ENCODE measurements around the gene ELAVL3.

ELAVL3 gene

DNA sequence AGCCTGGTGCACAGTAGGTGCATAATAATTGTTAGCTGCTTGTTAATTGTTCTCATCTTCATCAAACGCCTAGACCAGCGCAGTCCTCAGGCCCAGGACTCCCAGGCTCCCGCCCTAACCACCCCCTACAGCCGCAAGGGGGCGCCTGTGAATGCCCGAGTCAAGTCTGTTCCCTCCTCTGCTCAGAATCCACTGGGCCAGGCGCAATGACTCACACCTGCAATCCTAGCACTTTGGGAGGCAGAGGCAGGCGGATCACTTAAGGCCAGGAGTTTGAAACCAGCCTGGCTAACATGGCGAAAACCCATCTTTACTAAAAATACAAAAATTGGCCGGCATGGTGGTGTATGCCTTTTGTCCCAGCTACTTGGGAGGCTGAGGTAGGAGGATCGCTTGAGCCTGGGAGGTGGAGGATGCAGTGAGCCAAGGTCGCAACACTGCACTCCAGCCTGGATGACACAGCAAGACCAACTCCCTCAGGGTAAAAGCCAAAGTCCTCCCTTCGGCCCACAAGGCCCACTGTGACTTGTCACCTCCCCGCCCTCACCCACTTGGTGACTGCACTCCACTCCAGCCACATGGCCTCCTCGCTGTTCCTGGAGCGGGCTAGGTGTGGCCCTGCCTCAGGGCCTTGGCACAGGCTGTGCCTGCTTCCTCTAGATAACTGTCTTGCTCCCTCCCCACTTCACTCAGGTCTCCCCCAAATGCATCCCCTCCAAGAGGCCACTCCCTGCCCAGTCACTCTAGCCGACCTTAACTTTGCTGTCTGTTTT lies 15.7 kb upstream of the ELAVL3 start:
- no peak overlapping the region for H3K27ac ChIP-seq
- no peak for TF ChIP-seq ZFX (IDR thresholded peaks at IDR 0.05; ENCODE audit: borderline replicate concordance)
- TF ChIP-seq, protein P1, sequence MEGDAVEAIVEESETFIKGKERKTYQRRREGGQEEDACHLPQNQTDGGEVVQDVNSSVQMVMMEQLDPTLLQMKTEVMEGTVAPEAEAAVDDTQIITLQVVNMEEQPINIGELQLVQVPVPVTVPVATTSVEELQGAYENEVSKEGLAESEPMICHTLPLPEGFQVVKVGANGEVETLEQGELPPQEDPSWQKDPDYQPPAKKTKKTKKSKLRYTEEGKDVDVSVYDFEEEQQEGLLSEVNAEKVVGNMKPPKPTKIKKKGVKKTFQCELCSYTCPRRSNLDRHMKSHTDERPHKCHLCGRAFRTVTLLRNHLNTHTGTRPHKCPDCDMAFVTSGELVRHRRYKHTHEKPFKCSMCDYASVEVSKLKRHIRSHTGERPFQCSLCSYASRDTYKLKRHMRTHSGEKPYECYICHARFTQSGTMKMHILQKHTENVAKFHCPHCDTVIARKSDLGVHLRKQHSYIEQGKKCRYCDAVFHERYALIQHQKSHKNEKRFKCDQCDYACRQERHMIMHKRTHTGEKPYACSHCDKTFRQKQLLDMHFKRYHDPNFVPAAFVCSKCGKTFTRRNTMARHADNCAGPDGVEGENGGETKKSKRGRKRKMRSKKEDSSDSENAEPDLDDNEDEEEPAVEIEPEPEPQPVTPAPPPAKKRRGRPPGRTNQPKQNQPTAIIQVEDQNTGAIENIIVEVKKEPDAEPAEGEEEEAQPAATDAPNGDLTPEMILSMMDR (IDR thresholded peaks at IDR 0.05) = peak; percentile 86

DNA sequence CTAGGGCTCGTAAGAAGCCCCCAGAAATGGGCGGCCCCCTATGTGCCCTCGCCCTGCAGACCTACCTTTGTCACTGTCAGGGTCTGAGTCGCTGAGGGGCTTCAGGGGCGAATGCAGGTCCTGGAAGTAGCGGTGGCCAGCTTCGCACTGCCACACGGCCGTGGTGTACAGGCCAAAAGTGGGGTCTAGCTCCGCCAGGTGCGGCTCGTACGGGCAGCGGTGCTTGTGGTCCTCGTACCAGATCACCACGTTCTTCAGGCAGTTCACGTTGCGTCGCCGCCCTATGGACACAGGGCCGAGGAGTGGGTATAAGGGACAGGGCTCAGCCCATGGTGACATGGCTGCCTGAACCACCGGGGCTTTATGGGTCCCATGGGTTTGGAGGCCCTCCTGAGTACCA lies 15.0 kb upstream of the ELAVL3 start:
- TF ChIP-seq, protein P1 (IDR thresholded peaks at IDR 0.05) = no peak
- TF ChIP-seq ZFX (IDR thresholded peaks at IDR 0.05; ENCODE audit: borderline replicate concordance) = no peak
- no peak overlapping the region for H3K27ac ChIP-seq

DNA sequence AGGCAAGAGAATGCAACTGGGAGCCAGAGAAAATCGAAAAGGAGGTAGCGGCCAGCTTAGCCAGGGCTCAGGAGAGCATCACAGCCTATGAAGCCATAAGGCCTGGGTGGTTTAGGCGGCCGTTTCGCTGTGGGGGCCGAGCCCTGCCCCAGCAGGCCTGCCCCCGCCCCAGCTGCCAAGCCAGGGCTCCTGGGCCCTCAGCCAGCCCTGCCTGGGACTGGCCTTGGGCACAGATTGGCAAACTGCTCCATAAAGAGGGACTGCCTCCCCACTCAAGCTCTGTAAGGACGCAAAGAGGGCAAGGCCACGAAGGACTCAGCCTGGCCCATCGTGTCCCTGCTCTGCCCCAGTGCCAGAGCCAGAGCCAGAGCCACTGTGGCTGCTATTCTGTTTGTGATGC lies 14.6 kb upstream of the ELAVL3 start:
- TF ChIP-seq ZFX (IDR thresholded peaks at IDR 0.05; ENCODE audit: borderline replicate concordance) = no peak
- no peak overlapping the region for H3K27ac ChIP-seq

DNA sequence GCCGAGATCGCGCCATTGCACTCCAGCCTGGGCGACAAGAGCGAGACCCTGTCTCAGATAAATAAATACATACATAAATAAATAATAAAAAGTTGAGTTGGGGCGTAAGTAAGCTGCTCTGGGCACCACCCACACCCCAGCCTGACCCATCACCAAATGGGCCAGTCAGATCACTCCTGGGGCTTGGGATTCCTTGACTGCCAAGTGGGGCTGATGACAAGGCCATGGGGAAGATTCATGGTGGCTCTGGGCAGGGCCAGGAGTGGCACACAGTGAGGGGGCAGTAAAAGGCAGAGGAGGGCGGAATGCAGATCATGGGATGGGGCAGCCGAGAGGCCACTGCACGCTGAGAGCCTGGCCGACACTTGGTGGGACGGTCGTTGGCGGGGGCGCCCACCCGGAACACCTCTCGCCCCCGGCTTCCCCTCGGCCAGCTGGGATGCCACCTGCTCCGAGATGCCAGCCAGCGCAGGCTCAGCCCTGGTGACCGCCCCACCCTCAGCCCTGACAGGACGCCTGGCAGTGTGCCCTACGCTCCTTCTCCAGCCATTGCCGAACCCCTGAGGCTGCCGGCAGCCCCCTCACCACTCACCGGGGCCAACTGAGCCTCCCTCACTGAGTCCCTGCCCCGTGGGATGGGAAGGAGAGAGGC lies 13.9 kb upstream of the ELAVL3 start:
- no peak for TF ChIP-seq ZFX (IDR thresholded peaks at IDR 0.05; ENCODE audit: borderline replicate concordance)
- TF ChIP-seq, protein P1 (IDR thresholded peaks at IDR 0.05) = no peak
- no peak overlapping the region for H3K27ac ChIP-seq

DNA sequence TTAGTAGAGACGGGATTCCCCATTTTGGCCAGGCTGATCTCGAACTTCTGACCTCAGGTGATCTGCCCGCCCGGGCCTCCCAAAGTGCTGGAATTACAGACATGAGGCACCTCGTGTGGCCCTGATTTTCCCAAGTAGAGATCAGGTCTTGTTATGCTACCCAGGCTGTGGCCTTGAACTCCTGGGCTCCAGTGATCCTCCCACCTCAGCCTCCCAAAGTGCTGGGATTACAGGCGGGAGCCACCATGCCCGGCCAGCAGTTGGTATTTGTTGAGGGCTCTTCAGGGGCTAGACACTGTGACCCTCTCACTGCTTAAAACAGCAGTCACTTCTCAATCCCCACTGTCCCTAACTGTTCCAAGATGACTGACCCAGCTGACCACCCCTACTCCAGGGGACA lies 8.5 kb upstream of the ELAVL3 start:
- no peak overlapping the region for H3K27ac ChIP-seq

DNA sequence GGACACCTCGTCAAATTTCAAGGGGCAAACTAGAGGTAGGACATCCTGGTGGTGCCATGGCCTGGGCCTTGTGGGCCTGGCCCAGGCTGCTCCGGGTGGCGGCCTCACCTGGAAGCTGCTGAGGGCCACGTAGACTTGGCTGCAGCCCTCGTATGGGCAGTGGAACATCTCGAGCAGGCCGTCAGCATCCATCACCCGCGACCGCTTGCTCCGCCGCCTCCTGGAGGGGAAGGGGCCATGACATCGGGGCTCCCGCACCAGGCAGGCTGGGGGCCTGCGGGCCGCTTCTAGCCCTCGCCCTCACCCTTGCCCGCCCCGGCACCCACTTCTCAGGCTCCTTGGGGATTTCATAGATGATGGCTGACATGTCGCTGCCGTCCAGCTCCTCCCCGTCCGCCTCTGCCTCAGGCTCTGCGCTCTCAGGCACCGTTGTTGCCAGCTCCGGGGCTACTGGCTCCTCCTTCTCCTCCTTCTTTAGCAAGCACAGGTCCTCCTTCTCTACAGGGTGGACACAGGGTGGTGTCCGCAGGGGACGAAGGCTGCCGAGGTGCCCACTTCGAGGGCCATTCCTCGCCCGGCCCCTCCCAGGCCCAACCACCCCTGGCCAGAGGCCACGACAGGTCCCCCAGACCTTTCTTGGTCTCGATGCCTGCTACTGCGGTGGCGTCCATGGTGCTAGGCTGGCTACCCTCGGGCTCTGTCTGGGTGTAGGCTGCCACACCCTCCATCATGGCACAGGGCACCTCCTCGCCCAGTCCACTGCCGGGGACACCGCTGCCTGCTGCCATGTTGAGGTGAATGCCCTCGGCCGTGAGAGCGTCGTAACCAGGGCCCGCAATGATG lies 6.0 kb upstream of the ELAVL3 start:
- H3K27ac ChIP-seq = no peak overlapping the region
- TF ChIP-seq ZFX (IDR thresholded peaks at IDR 0.05; ENCODE audit: borderline replicate concordance) = no peak
- TF ChIP-seq, protein P1 (IDR thresholded peaks at IDR 0.05) = no peak

More for the DNA sequence above, 8.5 kb upstream of the ELAVL3 start:
- no peak for TF ChIP-seq ZFX (IDR thresholded peaks at IDR 0.05; ENCODE audit: borderline replicate concordance)
- TF ChIP-seq, protein P1 (IDR thresholded peaks at IDR 0.05) = no peak

DNA sequence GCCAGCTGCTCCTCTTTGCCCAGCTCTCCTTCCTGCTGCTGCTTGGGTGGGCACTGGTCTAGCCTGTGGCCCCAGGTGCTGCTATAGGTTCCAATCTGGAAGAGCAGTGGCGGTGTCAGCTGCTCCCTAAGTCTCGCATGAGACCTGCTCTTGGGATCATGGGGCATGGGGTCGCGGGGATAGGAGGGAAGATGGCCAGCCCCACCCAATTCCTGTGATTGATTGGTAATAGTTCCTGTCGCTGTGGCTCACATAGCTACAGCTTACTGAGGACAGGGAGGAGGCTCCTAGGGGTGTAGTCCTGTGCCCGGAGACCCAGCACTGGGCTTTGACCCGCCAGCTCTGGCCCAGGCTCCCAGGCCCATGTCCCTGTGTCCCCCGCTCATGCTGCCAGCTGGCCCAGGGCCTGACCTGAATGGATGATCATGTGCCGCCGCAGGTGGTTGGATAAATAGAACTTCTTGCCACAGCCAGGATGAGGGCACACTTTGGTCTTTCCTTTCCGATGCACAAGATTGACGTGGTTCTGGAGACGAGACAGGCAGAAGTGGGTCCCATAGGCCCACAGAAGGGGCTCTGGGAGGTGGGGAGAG lies 4.5 kb upstream of the ELAVL3 start:
- H3K27ac ChIP-seq = no peak overlapping the region

More for the DNA sequence above, 4.5 kb upstream of the ELAVL3 start:
- TF ChIP-seq, protein P1 (IDR thresholded peaks at IDR 0.05) = no peak
- no peak for TF ChIP-seq ZFX (IDR thresholded peaks at IDR 0.05; ENCODE audit: borderline replicate concordance)
